HG03354 (cell line): ENCODE data around the gene OPCML.

Experiments used
- ATAC-seq: cut with Tn5 transposase; IDR thresholded peaks from one replicate; pipeline ENCODE4 v1.9.1; 2021; ENCODE audit warnings: mild to moderate bottlenecking; ENCODE audit not compliant: unreplicated experiment, poor library complexity, severe bottlenecking

OPCML gene

DNA sequence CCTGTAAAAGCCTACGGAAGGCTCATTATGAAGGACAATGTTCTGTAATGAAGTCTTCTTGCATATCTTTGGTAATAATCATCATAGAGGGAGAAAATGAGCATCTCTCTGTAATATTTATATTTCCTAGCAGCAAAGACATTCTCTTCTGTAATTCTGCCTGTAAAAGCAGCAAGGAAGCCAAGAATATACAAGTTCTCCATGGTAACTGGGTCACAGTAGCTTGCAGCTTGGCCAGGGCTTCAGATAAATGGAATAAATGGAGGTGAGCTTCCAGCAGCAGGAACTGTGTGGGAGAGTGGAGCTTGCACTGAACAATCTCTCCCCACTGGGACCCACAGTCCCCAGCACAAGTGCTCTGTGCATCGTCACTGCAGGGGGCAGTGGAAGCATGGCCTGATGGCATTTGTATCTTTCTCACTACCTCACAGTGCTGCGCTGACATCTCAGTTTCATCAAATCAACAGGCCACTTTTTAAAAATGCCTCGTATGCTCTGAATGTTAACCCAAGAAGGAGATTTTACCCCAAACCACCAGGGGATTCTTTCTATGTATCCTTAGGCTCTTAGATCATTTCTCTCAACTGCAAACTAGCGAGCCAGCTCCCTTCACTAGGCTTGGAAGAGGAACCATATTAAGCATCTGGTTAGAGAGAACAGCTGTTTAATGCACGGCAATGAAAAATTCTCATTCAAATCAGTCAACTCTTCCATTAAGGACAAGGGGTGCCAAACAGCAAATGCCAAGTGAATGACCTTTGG is 1059.7 kb downstream of the OPCML start:
- ATAC-seq = no peak

DNA sequence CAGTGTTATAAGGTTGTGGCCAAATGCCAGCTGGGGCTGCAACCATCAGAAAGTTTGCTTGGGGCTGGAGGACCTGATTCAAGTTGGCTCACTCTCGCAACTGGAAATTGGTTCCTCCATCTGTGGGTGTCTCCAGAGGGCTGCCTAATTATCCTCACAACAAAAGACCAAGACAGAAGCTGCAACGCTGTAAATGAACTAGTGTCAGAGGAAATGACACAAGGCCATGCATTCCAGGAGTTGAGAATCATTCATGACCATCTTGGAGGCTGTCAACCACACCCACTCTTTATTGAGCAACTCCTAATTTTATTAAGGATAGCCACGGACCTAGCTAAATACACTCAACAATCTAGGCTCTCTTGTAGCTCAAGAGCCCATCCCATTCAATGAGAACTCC is 1060.8 kb downstream of the OPCML start:
- ATAC-seq = no peak

DNA sequence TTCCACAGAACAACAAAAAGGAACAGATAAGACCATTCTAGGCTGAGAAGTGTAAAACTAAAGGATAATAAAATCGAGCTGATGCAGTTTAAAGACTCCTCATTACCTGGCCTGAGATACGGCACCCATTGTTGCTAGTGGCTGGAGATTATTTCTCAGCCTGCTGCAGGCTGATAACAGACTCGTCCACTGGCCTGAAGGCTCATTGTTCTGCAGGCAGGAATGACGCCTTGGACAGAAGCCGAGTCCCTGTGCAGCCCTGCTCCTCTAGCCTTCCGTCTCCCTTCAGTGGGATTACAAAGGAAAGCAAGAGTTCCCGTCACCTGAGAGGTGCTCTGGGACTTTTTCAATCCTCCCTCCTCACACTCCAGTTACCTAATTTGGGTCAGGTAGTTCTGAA is 1065.3 kb downstream of the OPCML start:
- no peak for ATAC-seq

DNA sequence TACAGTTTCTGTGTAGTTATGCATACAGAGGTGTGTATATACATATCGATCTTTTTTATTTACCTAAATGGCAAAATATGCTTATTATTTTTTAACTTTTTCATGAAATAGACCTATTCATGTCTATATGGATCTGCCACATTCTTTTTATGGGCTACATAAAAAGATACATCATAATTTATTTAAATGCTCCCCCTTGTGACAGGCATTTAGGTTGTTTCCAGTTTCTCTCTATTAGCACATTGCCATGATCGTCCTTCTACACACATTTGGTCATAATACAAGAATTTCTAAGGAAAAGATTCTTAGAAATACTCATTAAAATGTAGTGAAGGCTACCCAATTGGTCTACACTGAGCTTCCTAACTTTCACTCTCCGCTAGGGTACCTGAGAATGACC is 1067.4 kb downstream of the OPCML start:
- no peak for ATAC-seq

DNA sequence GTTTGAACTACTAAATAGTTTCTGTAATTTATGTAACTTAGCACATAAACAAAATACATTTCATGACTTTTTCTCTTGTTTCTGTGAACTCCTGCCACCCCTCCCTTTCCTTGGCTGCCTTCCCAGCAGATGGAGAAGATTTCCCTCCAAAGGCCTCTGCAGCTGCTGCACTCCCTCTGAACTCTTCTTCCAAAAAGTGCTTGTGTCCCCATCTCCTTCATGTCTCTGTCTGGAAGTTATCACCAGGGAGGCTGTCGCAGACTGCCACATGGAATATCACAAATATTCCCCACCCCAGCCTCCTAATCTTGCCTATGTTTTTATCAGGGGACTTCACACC is 1068.3 kb downstream of the OPCML start:
- ATAC-seq = no peak

DNA sequence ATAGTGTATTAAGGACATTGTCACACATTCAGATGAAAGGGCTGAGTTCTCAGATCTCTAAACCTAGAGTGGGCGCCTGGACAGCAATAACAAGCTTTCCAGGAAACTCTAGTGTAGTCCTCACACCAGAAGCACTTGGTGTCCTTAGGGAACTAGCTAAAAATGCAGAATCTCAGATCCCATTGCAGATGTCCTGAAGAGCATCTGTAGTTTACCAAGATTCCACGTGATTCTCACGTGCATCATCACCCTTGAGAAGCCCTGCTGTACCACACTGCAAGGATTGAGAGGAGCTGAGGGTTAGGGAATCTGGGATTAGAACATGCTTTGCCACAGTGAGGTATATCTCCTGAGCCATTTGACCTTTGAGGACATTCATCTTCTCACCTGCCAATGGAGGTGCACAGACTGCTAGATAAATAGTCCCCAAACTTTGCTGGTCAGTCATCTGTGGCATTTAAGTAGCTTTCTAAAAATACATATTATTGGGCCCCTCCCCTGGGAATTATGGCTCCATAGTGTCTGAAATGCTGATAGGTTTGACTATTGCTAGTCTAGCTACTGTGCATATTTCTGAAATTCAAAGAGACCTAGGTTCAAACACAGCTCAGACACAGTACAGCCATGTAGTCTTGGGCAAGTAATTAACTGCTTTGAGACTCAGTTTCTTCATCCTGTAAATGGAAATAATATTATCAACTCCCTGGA is 1068.9 kb downstream of the OPCML start:
- ATAC-seq = no peak

DNA sequence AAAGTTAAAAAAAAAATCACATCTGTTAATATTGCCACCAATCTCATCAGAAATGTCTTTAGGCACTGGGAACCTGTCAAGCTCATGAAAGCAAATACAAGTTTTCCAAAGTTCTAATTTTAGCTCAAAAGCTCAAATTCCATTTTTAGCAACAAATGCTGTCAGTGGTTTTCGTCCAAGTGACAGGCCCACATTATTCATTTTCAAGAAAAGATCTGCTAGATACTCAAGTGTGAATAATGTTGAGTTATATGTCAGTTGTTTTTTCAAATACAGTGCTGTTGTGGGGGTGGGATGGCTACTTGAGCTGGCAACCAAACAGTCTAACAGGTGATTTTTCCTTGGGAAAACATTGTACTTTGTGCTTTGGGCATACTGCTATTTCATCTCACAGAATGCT is 1072.6 kb downstream of the OPCML start:
- ATAC-seq = no peak

DNA sequence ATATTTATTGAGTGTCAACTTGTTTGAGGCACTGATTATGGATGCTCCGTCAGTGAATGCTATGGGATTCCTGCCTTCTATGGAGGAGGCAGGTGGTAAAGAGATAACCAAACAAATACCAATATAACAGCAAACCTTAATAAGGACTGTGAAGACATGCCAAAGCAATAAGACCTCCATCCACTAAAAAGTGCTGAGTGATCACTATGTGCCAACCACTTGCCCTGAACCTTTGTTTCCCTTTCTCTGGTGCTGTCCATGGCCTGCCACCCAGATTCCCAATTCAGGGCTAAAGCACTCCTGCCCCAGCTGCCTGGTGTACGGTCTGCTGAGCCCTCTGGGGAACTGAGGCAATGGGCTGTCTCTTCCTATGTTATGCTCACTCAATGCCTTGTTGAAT is 1074.9 kb downstream of the OPCML start:
- ATAC-seq = no peak

DNA sequence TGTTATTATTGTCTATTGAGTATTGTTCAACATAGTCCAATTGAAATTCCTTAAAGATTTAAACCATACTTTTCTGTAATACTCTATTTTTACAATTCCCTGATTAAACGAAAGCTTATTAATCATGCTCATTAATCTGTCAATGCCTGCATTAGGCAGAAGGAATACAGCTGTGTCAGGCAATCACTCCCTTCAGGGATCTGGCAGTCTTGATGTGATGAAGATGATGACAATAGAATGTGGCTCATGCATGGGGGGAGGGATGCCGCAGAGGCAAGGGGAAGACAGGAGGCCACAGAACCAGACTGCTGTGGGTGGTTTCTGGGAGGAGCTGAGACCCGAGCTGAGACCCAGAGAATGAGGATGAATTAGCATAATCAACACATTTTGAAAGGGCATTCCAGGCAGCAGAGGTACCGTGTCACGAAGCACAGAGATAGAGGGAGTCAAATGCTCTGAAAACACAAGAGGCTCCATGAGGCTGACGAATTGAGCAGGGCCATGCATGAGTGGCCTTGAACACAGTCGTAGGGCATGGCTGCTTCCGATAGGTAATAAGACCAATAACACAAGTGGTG is 1075.5 kb downstream of the OPCML start:
- no peak for ATAC-seq

DNA sequence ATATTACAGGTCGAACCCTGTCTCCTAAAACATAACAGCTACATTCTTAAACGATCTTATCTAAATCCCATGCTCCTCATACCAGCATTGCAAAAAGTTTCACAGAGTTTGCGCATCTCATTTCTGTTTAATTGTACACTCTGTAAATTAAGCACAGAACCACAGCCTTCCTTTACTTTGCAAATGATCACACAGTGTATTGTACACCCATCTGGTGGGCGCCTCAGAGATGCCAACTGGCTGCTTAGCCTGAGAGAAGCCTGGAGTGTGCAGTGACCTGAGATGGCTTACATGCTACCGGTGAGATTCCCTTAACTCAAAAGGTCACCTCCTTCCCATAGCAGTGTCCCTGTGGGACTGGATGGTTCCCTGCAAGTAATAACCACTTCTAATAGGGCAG is 1077.3 kb downstream of the OPCML start:
- ATAC-seq = no peak

DNA sequence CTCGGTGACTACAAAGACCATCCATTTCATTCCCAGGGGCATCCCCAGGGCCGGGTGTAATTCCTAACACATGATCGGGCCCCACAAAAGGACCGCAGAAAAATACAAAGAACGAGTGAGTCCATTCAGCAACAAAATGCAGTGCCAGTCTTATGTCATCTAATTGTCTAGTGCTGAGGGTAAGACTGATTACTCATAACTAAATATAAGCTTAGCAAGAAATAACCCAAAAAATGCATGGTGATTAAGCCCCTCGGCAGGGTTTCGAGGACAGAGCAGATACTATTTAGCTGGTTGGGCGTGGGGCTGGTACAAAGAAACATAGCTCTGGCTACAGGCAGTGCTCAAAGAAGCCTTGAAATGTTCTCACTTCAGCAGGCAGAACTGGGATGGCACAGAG is 1078.9 kb downstream of the OPCML start:
- ATAC-seq = no peak

DNA sequence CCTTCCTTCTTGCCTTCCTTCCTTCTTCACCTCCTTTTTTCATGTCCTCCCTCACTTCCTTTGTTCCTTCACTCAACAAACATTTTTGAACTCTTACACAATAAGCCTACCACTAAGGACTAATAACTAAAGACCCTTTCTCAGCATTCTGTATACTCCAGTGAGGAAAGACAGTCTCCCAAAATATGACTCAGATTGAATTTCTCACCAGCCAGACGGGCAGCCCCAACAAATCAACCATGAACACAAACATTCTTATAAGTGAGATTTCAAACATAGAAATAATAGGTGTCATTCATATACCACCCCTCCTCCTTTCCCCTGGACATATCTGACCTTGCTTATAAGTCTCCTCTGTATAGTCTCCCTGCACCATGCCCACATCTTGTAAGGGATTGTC is 1079.7 kb downstream of the OPCML start:
- no peak for ATAC-seq

DNA sequence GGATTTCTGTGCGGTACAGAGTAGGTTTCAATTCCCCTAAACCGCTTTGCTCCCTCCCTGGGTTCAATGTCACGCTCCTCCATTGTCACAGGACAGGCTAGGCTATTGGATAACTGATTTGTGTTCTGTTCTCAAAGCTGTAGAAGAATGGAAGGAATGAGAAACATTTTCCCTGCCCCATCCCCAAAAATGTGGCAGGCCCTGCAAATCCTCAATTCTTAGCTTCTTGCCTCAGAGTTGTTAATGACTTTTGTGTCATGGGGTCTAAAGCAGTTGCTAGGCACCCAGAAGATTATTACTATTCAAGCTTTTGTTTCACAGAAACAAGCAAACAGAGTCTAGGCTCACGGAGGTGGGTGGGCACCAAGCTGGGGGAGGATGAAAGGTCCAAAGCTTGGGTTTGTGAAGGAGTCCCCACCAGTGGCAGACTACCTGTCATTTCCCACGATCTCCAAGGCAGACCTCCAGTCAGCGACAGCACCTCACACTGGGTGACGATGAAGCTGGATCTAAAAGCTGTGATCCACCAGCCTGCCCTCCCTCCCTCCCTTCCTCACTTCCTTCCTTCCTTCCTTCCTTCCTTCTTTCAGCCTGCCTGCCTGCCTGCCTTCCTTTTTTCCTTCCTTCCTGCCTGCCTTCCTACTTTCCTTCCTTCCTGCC is 1080.2 kb downstream of the OPCML start:
- no peak for ATAC-seq

DNA sequence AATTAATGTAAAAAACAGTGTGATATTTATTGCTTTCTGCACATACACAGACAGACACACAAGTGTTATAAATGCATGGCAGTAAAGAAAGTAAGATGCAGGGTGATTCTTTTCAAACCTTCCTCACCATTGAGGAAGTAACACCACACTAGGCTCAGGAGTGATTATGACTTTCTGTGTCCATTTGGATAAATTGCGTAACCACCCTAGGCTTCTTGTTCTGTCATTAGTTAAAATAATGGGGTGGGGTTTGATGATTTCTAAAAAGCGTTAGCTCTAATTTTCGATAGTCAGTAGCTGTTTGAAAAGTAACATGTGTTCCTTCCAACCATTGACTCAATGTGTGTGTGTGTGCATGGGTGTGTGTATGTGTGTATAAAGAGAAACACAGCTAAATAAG is 1081.7 kb downstream of the OPCML start:
- no peak for ATAC-seq

DNA sequence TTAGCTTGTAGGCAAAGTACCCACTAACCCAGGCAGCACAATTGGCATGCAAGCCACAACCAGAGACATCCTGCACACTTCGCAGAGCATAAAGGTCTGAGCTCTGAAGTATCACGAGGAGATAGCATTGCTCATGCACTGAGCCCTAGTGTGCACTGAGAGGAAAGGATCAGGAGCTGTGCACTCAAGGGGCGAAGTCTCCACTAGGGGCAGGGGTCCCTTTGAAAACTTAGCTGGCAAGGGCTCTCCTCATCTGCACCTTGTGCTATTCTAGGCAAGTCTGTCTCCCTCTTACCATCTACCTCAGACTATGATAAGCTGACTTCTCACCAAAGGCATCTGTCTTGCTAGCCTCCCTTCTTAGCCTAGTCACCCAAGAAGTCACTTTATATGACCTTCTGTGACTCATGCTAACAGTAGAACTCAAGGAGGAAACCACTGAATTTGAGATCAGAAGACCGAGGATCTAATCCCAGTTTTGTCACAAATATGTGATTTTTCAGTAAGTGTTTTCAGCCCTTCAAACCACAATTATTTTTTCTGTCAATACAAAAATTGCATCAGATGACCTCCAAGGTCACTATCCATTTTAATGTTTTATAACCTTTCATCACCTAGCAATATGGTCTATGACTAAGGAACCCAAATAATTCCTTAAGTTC is 1083.8 kb downstream of the OPCML start:
- no peak for ATAC-seq

DNA sequence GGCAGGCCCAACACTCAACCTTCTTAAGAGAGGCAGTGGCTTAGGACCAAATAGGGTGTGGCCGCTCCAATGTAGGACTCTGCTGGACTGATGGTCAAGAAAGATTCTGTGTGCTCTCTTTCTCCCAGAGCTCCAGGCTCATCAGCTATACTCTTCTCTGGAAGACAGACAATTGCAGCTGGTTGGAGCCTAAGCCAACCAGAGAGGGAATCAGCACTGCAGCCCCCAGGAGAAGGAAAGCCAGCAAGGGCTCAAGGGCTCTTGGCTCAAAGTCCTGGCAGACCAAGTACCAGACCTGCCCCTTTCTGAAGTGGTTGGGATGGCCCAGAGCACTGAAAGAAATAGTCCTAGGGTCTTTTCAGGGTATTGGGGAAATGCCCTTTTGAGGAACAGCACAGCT is 1084.5 kb downstream of the OPCML start:
- no peak for ATAC-seq

DNA sequence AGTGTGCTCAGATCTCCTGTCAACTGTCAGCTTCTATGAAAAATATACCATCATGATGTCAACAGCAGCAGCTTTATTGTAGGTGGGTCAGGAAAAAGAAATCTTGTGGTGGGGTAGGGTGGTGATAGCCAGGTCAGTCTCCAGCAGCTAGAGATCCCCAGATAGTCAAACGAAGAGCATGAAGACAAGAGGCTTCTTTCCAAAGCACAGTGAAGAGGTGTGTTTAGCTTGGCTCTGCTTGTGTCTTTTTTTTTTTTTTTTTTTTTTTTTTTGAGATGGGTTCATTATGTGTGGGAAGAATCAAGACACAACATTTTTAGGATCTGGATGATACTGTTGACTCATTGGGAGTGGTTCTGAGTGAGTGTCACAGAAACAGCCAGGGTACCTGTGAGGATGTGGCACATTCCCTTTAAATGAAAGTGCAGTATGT is 1086.4 kb downstream of the OPCML start:
- ATAC-seq = no peak

DNA sequence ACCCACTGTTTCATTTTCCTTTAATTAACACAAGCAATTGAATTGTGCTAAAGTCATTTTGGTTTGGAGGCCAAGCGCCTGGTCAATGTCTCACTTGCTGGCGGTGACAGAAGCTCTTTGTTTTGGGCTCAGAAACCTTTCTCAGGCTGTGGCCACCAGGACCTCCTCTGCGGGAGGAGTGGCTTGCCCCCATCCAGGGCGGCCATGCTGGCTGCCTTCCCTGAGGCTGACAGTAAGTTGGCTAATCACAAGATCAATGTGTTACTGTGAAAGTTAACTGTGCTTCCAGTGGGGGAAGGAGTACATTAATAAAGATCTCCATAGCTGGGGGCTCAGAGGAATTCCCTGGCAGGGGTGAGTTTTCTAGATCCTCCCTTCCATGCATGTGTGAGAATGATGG is 1087.4 kb downstream of the OPCML start:
- ATAC-seq = no peak

DNA sequence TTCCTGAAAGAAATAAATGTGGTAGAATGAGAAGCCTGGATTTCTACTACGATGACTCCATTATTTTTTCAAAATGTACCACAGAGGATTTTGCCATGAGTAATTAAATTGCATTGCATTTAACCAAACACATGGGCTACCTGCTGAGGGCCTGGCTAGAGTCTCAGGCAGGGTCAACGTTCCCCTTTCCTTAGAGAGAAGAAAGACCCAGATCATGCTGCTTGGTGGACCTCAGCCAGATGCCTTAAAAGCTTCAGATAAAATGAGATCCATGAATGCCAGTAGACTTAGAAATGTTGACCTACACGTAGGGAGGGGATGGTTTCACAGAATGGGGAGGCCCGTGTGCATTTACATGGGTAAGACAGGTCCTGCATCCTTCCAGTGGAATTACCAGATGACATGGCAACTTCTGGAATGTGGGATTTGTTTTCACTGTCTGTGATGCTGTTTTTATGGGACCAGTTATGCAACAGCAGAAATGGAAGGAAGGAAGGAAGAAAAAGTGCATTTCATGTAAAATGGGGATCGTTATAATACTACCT is 1092.5 kb downstream of the OPCML start:
- ATAC-seq = no peak

DNA sequence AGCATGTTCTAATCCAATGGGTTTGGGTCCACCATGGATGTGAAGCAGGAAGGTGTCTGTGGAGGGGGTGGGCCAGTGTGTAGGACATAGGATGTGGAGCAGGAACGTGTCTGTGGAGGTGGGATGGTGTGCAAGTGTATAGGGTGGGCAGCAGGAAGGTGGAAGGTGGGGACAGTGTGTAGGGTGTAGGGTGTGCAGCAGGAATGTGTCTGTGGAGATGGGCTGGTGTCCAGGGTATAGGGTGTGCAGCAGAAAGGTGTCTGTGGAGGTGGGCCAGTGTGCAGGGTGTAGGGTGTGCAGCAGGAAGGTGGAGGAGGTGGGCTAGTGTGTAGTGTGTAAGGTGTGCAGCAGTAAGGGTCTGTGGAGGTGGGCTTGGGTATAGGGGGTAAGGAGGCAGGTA is 1093.9 kb downstream of the OPCML start:
- no peak for ATAC-seq
